Liver (tissue), 1 donor: ENCODE results near the gene SHQ1.

Experiments
- FOXA1 ChIP-seq: IDR thresholded peaks from 2 replicates; pipeline ENCODE4 v1.6.1; 2016; ENCODE audit warnings: antibody characterized with exemption
- TF ChIP-seq, protein P1 (sequence below): IDR thresholded peaks from 2 replicates; pipeline ENCODE4 v1.6.1; 2016; ENCODE audit warnings: antibody characterized with exemption

GRCh38 chr3:72760225-72760624 lies 88.0 kb downstream of the SHQ1 start:
- no peak for TF ChIP-seq FOXA1
- TF ChIP-seq, protein P1, sequence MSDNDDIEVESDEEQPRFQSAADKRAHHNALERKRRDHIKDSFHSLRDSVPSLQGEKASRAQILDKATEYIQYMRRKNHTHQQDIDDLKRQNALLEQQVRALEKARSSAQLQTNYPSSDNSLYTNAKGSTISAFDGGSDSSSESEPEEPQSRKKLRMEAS = no peak
